Prostate gland (tissue), 2 donors: Measurements from ENCODE around the gene KNL1.

Source experiments
- CTCF ChIP-seq, 4 experiments: fragments of 200-600 bp in 2 of 4; fragments of 450-650 bp in 2 of 4; sonication (generic) in 2 of 4; IDR thresholded peaks; 1 replicate in 3 of 4; 2 replicates in 1 of 4; pipeline ENCODE4 v1.5.1; 2016 to 2019; ENCODE audit warnings: antibody characterized with exemption in 4 of 4, mild to moderate bottlenecking in 2 of 4, moderate library complexity in 2 of 4
- POLR2A ChIP-seq: fragments of 450-650 bp; IDR thresholded peaks from one replicate; pipeline ENCODE4 v1.6.1; 2016; ENCODE audit warnings: antibody characterized with exemption, mild to moderate bottlenecking
- POLR2AphosphoS5 ChIP-seq: sonication (generic); formaldehyde crosslinking; IDR thresholded peaks from one replicate; pipeline ENCODE4 v1.6.1; 2017; ENCODE audit warnings: antibody characterized with exemption

- TF ChIP-seq CTCF (IDR thresholded peaks at IDR 0.05): no peak
- no peak for TF ChIP-seq POLR2A
- TF ChIP-seq POLR2AphosphoS5: no peak
These were observed 95.1 kb downstream of the KNL1 start for GRCh38 chr15:40688932-40689799.
